HG03045 (cell line): Measurements from ENCODE around the gene SDC4.
"Not testable (repeated sequence)": the region's sequence is repeated elsewhere in the genome, so short reads cannot be mapped to it uniquely, and the experiment has no call there.

Experiments used
- ATAC-seq: cut with Tn5 transposase; IDR thresholded peaks from one replicate; pipeline ENCODE4 v1.9.1; 2021; ENCODE audit warnings: mild to moderate bottlenecking, moderate library complexity; ENCODE audit not compliant: unreplicated experiment

SDC4 gene

GRCh38 chr20:45365444-45365970 lies 17.3 kb upstream of the SDC4 start:
- no peak for ATAC-seq

GRCh38 chr20:45363611-45364492 lies 15.6 kb upstream of the SDC4 start:
- peak; percentile 1 for ATAC-seq

GRCh38 chr20:45362804-45363610 lies 14.8 kb upstream of the SDC4 start, which contains the start of gene SYS1:
SYS1 (plus strand) TSS chr20:45363156; CDS start chr20:45363532, 376 bp downstream.
- peak; percentile 78 for ATAC-seq

- no peak for ATAC-seq
Observed at GRCh38 chr20:45361793-45362192, 13.6 kb upstream of the SDC4 start.

GRCh38 chr20:45359406-45360148 lies 11.4 kb upstream of the SDC4 start:
- ATAC-seq = no peak

- ATAC-seq = no peak
Observed at GRCh38 chr20:45359069-45359405, 10.8 kb upstream of the SDC4 start.

GRCh38 chr20:45358282-45359068 lies 10.3 kb upstream of the SDC4 start:
- ATAC-seq = no peak

- ATAC-seq = no peak
Observed at GRCh38 chr20:45355209-45356084, 7.2 kb upstream of the SDC4 start.

- no peak for ATAC-seq
Observed at GRCh38 chr20:45354423-45355208, 6.4 kb upstream of the SDC4 start.

GRCh38 chr20:45353746-45354145 lies 5.5 kb upstream of the SDC4 start:
- no peak for ATAC-seq

GRCh38 chr20:45352729-45353128 lies 4.5 kb upstream of the SDC4 start:
- ATAC-seq = no peak

- ATAC-seq = not testable (repeated sequence)
Observed at GRCh38 chr20:45350795-45351194, 2.6 kb upstream of the SDC4 start.

- no peak for ATAC-seq
Observed at GRCh38 chr20:45350217-45350616, 2.0 kb upstream of the SDC4 start.

GRCh38 chr20:45347297-45347935 lies 808 bp downstream of the SDC4 start:
- ATAC-seq = no peak

GRCh38 chr20:45346851-45347250 lies 1.4 kb downstream of the SDC4 start:
- no peak for ATAC-seq

- no peak for ATAC-seq
Observed at GRCh38 chr20:45346291-45346718, 1.9 kb downstream of the SDC4 start.

- no peak for ATAC-seq
Observed at GRCh38 chr20:45345104-45345936, 2.9 kb downstream of the SDC4 start.
